ENCODE measurements around the gene TMEM184B.

TMEM184B gene

DNA sequence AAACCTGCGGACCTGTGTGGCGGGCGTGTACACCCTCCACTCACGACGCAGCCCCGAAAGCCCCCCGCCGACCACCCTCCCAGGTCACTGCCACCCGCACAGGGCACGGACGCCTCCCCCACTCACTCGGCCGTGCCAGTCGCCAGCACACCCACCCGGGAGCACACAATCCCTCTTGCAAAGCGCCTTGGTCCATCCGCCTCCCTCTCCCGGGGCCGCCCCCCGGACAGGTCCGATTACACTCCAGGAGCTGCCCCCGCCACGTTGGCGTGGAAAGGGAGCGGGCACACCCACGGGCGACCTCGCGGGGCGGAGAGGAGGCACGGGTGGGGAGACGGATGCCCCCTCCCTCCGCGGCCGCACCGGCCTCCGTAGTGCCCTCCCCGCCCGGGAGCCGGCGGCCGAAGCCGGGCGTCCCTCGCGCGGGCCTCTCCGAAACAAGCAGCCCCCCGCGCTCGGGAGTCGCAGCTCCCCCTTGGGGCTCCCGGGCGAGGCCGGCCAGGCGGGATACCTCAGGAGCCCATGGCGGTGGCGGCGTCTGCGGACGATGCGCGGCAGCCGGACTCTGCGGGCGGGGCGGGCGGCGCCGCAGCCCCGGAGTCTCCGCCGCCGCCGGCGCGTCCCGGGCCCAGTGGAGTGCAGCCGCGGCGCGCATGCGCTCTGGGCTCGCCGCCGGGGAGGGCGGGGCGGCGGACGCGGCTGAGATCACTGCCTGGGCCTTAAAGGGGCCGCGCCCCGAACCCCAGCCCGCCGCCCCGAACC lies at the start of gene TMEM184B:
Gene TMEM184B, minus strand, starts transcription at position 638 of the 762 bp plus-strand sequence. CDS start 25,049 bp downstream, outside the sequence.
- Histone ChIP-seq H3K27me3 (ENCODE audit: control insufficient read depth, insufficient read depth, low read length) (no peaks in the 10 kb centered on the region), H3K36me3 (ENCODE audit: control insufficient read depth, insufficient read depth, low read length) (no peaks in the 10 kb centered on the region), H3K4me3 (ENCODE audit: low read length) (peak within 1 kb of the TSS; percentile 56), H3K4me1 (ENCODE audit: control insufficient read depth, insufficient read depth, low read length) (peaks cover 28% of the 10 kb centered on the region), H3K9ac (ENCODE audit: low read length) (peak within 1 kb of the TSS; percentile 90), H3K9me3 (ENCODE audit: control insufficient read depth, low read length) (no peaks in the 10 kb centered on the region)

DNA sequence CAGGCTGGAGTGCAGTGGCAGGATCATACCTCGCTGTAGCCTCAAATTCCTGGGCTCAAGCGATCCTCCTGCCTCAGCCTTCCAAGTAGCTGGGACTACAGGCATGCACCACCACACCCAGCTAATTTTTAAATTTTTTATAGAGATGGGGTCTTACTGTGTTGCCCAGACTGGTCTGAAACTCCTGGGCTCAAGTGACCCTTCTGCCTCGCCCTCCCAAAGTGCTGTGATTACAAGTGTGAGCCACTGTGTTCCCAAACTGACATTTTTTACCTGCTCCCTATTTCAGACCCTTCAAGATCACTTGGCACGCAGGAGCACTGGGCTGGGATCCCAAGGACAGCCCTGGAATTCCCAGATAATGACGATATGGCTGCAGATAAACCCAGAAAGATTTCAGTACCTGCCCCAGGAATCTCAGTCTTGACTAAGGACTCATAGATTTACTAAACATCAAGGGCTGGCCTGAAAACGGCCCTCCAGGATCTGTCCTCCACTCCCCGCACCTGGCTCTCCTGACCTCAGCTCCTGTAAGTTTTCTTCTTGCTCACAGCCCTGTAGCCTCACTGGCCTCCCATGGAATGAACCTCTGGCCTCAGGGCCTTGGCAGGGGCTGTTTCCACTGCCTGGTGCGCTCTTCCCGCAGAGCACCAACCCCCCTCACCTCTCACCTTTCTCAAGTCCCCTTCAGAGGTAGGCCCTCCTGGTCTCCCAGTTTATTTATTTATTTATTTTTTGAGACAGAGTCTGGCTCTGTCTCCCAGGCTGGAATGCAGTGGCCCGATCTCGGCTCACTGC lies 48.0 kb upstream of the TMEM184B start:
- H3K4me3 ChIP-seq (ENCODE audit: low read length), result no peak overlapping the region
- no peaks in the 10 kb centered on the region for H3K9me3 ChIP-seq (ENCODE audit: control insufficient read depth, low read length)
- H3K27me3 ChIP-seq (ENCODE audit: control insufficient read depth, insufficient read depth, low read length), result no peaks in the 10 kb centered on the region
- no peak overlapping the region for H3K9ac ChIP-seq (ENCODE audit: low read length)
- H3K36me3 ChIP-seq (ENCODE audit: control insufficient read depth, insufficient read depth, low read length), result no peaks in the 10 kb centered on the region
- H3K4me1 ChIP-seq (ENCODE audit: control insufficient read depth, insufficient read depth, low read length), result peaks cover 23% of the 10 kb centered on the region

DNA sequence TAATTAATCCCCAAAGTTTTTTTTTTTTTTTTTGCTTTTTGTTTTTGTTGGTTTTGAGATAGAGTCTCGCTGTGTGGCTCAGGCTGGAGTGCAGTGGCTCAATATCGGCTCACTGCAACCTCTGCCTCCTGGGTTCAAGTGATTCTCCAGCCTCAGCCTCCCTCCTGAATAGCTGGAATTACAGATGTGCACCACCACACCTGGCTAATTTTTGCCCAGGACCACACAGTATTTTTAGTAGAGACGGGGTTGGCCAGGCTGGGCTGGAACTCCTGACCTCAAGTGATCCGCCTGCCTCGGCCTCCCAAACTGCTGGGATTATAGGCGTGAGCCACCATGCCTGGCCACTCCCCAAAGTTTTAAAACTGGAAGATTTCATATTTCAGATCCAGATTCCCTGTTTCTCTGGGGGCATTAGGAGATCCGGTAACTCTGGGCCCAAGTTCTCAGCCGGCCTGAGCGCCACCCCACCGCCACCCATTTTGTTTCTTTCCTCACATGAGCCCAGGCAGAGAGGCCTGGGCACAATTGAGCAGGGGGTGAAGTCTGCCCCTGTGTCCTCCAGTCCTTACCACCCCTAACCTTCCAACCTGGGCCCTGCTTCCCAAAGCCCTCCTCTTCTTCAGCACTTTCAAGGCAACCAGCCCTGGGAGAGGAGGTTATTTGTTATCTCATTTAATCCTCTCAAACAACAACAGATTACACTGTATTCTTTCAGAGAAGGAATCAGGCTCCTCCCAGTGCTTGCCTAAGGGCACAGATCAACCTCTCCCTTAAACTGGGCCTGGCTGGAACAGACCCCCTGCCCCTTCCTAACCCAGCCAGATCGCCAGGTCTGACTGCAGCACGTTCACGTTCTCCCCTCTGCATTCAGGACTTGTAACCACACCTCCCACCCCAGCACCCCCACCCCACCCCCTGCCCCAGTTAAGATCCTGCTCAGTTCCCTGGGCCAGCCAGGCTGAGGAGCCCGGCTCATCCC lies 46.3 kb upstream of the TMEM184B start:
- peaks cover 37% of the 10 kb centered on the region for H3K4me1 ChIP-seq (ENCODE audit: control insufficient read depth, insufficient read depth, low read length)
- no peaks in the 10 kb centered on the region for H3K36me3 ChIP-seq (ENCODE audit: control insufficient read depth, insufficient read depth, low read length)
- H3K4me3 ChIP-seq (ENCODE audit: low read length), result no peak overlapping the region
- peak overlapping the region; percentile 83 for H3K9ac ChIP-seq (ENCODE audit: low read length)
- no peaks in the 10 kb centered on the region for H3K27me3 ChIP-seq (ENCODE audit: control insufficient read depth, insufficient read depth, low read length)
- no peaks in the 10 kb centered on the region for H3K9me3 ChIP-seq (ENCODE audit: control insufficient read depth, low read length)

DNA sequence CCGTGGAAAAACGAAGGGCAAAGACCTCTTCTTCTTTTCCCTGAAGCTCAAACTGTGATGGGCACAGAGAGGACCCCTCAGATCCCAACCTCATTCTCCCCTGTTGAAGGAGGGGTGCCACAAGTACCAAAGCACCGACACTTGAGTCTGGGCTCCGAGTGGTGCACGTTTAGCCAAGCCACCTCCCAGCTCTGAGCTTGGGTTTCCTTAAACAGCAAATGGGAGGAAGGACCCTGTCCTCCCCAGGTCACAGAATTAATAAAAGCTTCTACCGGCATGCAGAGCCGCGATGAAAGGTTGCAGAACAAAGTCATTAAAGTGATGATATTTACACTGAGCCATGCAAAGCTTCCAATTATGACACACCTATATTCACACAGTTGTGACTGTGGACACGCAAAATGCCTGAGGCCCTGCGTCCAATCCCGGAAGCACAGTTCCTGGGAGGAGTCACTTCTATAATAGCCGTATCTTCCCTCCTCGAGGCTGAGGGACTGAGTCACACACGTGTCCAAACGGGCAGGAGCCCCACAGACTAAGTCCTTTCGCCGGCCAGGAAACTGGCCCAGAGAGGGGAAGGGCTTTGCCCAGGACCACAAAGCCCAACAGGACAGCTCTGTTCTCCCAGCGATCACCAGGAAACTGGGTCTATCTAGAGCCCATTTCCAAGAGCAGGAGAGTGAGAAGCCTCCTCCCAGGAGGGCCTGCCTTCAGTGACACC lies 45.3 kb upstream of the TMEM184B start:
- Histone ChIP-seq H3K4me1 (ENCODE audit: control insufficient read depth, insufficient read depth, low read length) (peaks cover 45% of the 10 kb centered on the region), H3K27me3 (ENCODE audit: control insufficient read depth, insufficient read depth, low read length) (no peaks in the 10 kb centered on the region), H3K4me3 (ENCODE audit: low read length) (peak overlapping the region; percentile 61), H3K36me3 (ENCODE audit: control insufficient read depth, insufficient read depth, low read length) (no peaks in the 10 kb centered on the region), H3K9ac (ENCODE audit: low read length) (peak overlapping the region; percentile 83), H3K9me3 (ENCODE audit: control insufficient read depth, low read length) (no peaks in the 10 kb centered on the region)

DNA sequence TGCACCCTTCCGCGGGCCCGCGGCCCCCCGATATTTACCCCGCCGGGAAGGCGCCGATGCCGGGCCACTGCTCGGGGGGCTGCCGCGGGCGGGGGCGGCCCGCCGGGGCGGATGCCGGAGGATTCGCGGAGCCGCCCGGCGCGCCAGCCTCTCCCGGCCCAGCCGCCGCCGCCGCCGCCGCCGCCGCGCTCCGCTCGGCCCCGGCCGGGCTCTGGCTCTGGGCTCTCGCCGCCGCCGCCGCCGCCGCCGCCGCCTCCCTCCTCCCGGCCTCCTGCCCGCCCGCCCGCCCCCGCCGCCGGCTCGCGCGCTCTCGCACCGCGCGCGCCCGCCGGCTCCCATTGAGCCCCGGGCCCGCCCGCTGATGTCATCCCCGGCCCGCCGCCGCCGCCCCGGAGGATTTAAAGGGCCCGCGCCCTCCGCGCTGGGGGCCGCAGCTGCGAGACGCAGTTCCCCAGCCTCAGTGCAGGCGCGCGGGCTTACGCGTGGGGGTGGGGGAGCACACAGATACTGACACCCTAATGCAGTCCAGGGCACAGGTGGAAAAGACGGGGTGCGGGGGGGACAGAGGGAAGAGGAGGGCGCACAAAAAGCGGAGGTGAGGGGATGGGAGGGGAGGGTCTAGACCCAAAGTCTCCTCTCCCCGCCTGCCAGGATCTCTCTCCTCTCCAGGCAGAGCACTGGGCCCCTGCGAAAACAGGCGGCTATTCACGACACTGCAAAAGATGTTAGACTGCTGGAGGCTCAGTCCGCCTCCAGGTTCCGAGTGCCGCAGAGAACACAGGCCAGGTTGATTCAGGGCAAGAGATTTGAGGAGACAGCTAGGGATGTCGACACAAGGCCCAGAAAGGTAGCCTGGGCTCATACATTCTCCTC lies 44.5 kb upstream of the TMEM184B start, which contains the start of gene CSNK1E:
Gene CSNK1E, minus strand, starts transcription at position 312 of the 873 bp plus-strand sequence. CDS start 3,276 bp downstream, outside the sequence.
- Histone ChIP-seq H3K9me3 (ENCODE audit: control insufficient read depth, low read length) (no peaks in the 10 kb centered on the region), H3K9ac (ENCODE audit: low read length) (peak within 1 kb of the TSS; percentile 95), H3K36me3 (ENCODE audit: control insufficient read depth, insufficient read depth, low read length) (no peaks in the 10 kb centered on the region), H3K27me3 (ENCODE audit: control insufficient read depth, insufficient read depth, low read length) (no peaks in the 10 kb centered on the region), H3K4me3 (ENCODE audit: low read length) (peak within 1 kb of the TSS; percentile 85), H3K4me1 (ENCODE audit: control insufficient read depth, insufficient read depth, low read length) (peaks cover 48% of the 10 kb centered on the region)

DNA sequence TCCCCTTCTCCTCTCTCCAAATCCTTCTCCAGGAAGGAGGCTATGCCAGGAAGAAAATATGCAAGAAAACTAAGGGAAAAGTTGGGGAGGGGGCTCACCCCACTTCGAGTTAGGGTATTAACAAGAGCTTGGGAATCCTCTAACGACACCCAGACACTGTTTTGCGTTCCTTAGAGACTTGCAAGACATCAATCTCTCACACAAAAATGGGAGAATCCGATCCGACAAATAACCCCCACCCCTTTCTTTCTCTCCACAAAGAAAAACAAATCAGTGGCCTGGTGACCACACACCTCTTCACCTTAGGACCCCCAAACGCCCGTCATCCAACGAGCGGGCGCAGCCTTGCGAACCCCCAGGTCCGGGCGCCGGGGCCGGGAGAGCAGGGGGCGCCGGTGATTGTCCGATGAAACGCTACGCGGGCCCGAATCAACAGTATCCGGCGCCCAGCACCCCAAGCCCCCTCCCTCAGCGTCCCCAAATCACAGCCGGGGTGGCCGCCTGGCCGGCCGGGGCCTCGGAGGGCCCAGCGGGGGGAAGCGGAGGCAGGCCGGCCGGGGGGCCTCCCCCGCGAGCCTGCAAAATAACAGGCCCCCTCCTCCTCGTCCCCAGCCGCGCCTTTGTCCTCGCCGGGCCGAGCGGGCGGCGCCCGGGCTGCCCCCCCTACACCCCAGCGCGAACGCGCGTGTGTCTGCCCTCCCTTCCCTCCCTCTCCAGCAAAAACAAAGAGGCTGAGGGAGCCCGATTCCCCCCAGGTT lies 43.7 kb upstream of the TMEM184B start:
- H3K4me1 ChIP-seq (ENCODE audit: control insufficient read depth, insufficient read depth, low read length), result peaks cover 49% of the 10 kb centered on the region
- H3K9ac ChIP-seq (ENCODE audit: low read length), result peak overlapping the region; percentile 95

DNA sequence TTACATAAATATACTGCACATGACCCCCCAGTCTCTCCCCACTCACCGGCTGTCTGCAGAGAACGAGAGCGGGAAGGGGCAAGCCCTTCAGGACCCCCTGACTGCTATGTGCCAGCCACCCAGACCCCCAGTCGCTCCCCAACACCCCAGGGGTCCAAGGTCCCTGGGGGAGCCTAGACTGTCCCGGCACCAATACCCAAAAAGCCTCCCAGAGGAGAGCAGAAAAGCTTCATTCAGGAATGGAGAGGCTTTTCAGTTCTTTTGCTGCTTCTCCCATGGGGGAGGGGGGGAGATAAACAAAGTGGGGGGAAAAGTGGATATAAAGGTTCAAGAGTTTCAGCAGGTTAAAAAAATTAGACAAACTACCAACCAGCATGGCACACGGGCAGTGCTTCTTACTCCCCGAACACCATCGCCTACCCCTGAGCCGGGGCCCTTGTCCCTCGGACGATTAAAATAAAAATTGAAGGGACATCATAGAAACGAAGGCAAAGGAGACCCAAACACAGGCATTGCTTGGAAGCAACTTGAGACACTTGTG lies 43.1 kb upstream of the TMEM184B start:
- H3K4me1 ChIP-seq (ENCODE audit: control insufficient read depth, insufficient read depth, low read length), result peaks cover 56% of the 10 kb centered on the region
- peak overlapping the region; percentile 95 for H3K9ac ChIP-seq (ENCODE audit: low read length)
- no peaks in the 10 kb centered on the region for H3K36me3 ChIP-seq (ENCODE audit: control insufficient read depth, insufficient read depth, low read length)
- H3K4me3 ChIP-seq (ENCODE audit: low read length), result peak overlapping the region; percentile 85
- H3K27me3 ChIP-seq (ENCODE audit: control insufficient read depth, insufficient read depth, low read length), result no peaks in the 10 kb centered on the region
- H3K9me3 ChIP-seq (ENCODE audit: control insufficient read depth, low read length), result no peaks in the 10 kb centered on the region

More for the DNA sequence above, 43.7 kb upstream of the TMEM184B start:
- H3K4me3 ChIP-seq (ENCODE audit: low read length), result peak overlapping the region; percentile 85
- H3K27me3 ChIP-seq (ENCODE audit: control insufficient read depth, insufficient read depth, low read length), result no peaks in the 10 kb centered on the region
- no peaks in the 10 kb centered on the region for H3K9me3 ChIP-seq (ENCODE audit: control insufficient read depth, low read length)
- no peaks in the 10 kb centered on the region for H3K36me3 ChIP-seq (ENCODE audit: control insufficient read depth, insufficient read depth, low read length)

DNA sequence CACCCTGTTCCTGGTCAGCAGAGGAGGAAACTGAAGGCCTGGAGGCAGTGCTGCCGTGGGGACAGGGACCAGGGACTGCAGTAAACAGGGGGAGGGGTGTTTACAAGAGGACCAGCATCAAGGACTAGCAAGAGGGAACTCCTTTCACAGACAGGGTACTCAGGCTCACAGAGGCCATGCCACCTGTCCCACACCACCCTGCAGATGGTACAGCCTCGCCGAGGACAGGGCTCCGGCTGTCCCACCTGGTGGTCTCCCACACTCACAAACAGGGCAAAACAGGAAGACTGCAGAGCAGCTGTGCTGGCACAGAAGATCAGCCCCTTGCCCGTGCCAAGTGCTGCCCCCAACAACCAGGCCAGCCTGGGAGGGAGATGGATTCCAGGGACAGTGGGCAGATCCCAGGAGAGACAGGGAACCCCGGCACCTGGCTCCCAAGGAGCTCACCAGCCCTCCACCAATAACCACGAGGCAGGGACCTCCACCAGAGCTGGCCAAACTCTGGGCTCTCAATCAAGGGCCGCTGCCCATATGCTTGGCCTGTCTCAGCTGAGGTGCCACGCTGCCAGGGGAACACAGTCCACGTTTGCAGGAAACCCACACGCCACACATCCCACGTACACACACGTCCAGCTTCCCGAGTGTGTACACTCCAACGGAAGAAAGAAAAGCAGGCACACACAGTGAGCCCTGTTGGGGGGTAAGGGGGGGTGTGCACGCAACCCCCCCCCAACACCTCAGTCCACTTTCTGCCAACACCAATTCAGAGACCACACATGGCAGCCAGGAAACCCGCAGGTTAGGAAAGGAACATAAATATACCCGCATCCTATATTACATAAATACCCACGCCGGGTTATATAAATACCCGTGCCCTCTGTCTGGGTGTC lies 42.4 kb upstream of the TMEM184B start:
- Histone ChIP-seq H3K36me3 (ENCODE audit: control insufficient read depth, insufficient read depth, low read length) (no peaks in the 10 kb centered on the region), H3K4me3 (ENCODE audit: low read length) (peak overlapping the region; percentile 85), H3K4me1 (ENCODE audit: control insufficient read depth, insufficient read depth, low read length) (peaks cover 63% of the 10 kb centered on the region)

More for the DNA sequence above, 42.4 kb upstream of the TMEM184B start:
- Histone ChIP-seq H3K27me3 (ENCODE audit: control insufficient read depth, insufficient read depth, low read length) (no peaks in the 10 kb centered on the region), H3K9me3 (ENCODE audit: control insufficient read depth, low read length) (no peaks in the 10 kb centered on the region), H3K9ac (ENCODE audit: low read length) (peak overlapping the region; percentile 95)
